Measurements from ENCODE around the gene TSPAN15.
"Not testable (repeated sequence)": the region's sequence is repeated elsewhere in the genome, so short reads cannot be mapped to it uniquely, and the experiment has no call there.

TSPAN15 gene

GRCh38 chr10:69467928-69468750 is 16.9 kb downstream of the TSPAN15 start:
- no peak for DNase-seq

GRCh38 chr10:69468751-69469089 is 17.5 kb downstream of the TSPAN15 start:
- no peak for DNase-seq

GRCh38 chr10:69469976-69470375 is 18.7 kb downstream of the TSPAN15 start:
- no peak for DNase-seq

GRCh38 chr10:69470463-69471384 is 19.5 kb downstream of the TSPAN15 start:
- no peak for DNase-seq

GRCh38 chr10:69472142-69472541 is 20.9 kb downstream of the TSPAN15 start:
- DNase-seq: no peak

- no peak for DNase-seq
Measured at GRCh38 chr10:69472544-69472943, 21.3 kb downstream of the TSPAN15 start.

- DNase-seq: no peak
Measured at GRCh38 chr10:69473304-69473990, 22.2 kb downstream of the TSPAN15 start.

GRCh38 chr10:69474742-69475432 is 23.6 kb downstream of the TSPAN15 start:
- DNase-seq: no peak

- no peak for DNase-seq
Measured at GRCh38 chr10:69475433-69475830, 24.2 kb downstream of the TSPAN15 start.

- DNase-seq: no peak
Measured at GRCh38 chr10:69477968-69478597, 26.8 kb downstream of the TSPAN15 start.

- DNase-seq: peak; percentile 48
Measured at GRCh38 chr10:69479240-69480067, 28.2 kb downstream of the TSPAN15 start.

GRCh38 chr10:69480068-69480412 is 28.8 kb downstream of the TSPAN15 start:
- no peak for DNase-seq

- DNase-seq: no peak
Measured at GRCh38 chr10:69481305-69481704, 30.0 kb downstream of the TSPAN15 start.

GRCh38 chr10:69481811-69482524 is 30.7 kb downstream of the TSPAN15 start:
- DNase-seq: no peak

GRCh38 chr10:69483963-69484362 is 32.7 kb downstream of the TSPAN15 start:
- no peak for DNase-seq

GRCh38 chr10:69484736-69485135 is 33.5 kb downstream of the TSPAN15 start:
- DNase-seq: no peak

GRCh38 chr10:69486922-69487730 is 35.9 kb downstream of the TSPAN15 start:
- no peak for DNase-seq

GRCh38 chr10:69488149-69488844 is 37.0 kb downstream of the TSPAN15 start:
- not testable (repeated sequence) for DNase-seq

- not testable (repeated sequence) for DNase-seq
Measured at GRCh38 chr10:69488856-69489255, 37.6 kb downstream of the TSPAN15 start.

Measured in NCI-H2029 (cell line).